Liver (tissue), 9 donors: ENCODE results near the gene LRFN5. TPM values are rescaled to one million over a fixed set of nuclear protein-coding genes. Genes with fewer than 3 reads are reported as not detected.

Experiments
- DNase-seq: peaks from one replicate; pipeline ENCODE4 v3.0.0-alpha.2; 2017; ENCODE audit warnings: low spot score
- H3K27ac ChIP-seq, 2 donors: one replicate each; pipeline ENCODE4 v1.7.0; 2013; ENCODE audit warnings: inconsistent platforms in 2 of 2, low read length in 2 of 2, control low read depth in 1 of 2, low read depth in 1 of 2, mild to moderate bottlenecking in 1 of 2
- H3K27me3 ChIP-seq, 4 donors: one replicate each; pipeline versions ENCODE4 v1.6.1 to v1.7.0; 2013; ENCODE audit warnings: low read length in 3 of 4, inconsistent platforms in 1 of 4, mild to moderate bottlenecking in 1 of 4, moderate library complexity in 1 of 4; ENCODE audit not compliant: control insufficient read depth in 4 of 4, insufficient read depth in 4 of 4
- H3K36me3 ChIP-seq, 4 donors: one replicate each; pipeline versions ENCODE4 v1.6.1 to v1.7.0; 2013; ENCODE audit warnings: low read length in 3 of 4, mild to moderate bottlenecking in 3 of 4, low read depth in 1 of 4, moderate library complexity in 1 of 4; ENCODE audit not compliant: control insufficient read depth in 4 of 4, insufficient read depth in 3 of 4
- H3K4me1 ChIP-seq, 4 donors: one replicate each; pipeline versions ENCODE4 v1.6.1 to v1.7.0; 2013; ENCODE audit warnings: low read length in 3 of 4, mild to moderate bottlenecking in 3 of 4, moderate library complexity in 1 of 4; ENCODE audit not compliant: control insufficient read depth in 4 of 4, insufficient read depth in 4 of 4
- H3K4me3 ChIP-seq, 3 donors: one replicate each; pipeline versions ENCODE4 v1.6.1 to v1.7.0; 2013; ENCODE audit warnings: low read length in 3 of 3, control low read depth in 1 of 3, low read depth in 1 of 3, mild to moderate bottlenecking in 1 of 3
- H3K9ac ChIP-seq, 2 donors: one replicate each; pipeline ENCODE4 v1.7.0; 2013; ENCODE audit warnings: low read length in 2 of 2, mild to moderate bottlenecking in 2 of 2, moderate library complexity in 2 of 2, control low read depth in 1 of 2, low read depth in 1 of 2
- H3K9me3 ChIP-seq, 4 donors: one replicate each; pipeline versions ENCODE4 v1.6.1 to v1.7.0; 2013; ENCODE audit warnings: low read length in 3 of 4; ENCODE audit not compliant: control insufficient read depth in 4 of 4
- ATF3 ChIP-seq: IDR thresholded peaks from 2 replicates; pipeline ENCODE4 v1.6.1; 2016; ENCODE audit warnings: antibody characterized with exemption
- EGR1 ChIP-seq, 2 donors: IDR thresholded peaks; 2 replicates each; pipeline ENCODE4 v1.6.1; 2016 to 2018; ENCODE audit warnings: antibody characterized with exemption in 2 of 2, low read depth in 2 of 2
- FOXA2 ChIP-seq: IDR thresholded peaks from 2 replicates; pipeline ENCODE4 v1.6.1; 2016; ENCODE audit warnings: antibody characterized with exemption
- GABPA ChIP-seq, 2 donors: IDR thresholded peaks in 1 of 2; conservative IDR thresholded peaks in 1 of 2; 2 replicates each; pipeline ENCODE4 v1.6.1; 2016; ENCODE audit warnings: antibody characterized with exemption in 2 of 2, mild to moderate bottlenecking in 1 of 2, moderate library complexity in 1 of 2
- HNF4A ChIP-seq, 2 donors: conservative IDR thresholded peaks; 2 replicates each; pipeline ENCODE4 v1.6.1; 2016; ENCODE audit warnings: antibody characterized with exemption in 2 of 2, mild to moderate bottlenecking in 2 of 2
- HNF4G ChIP-seq: IDR thresholded peaks from 2 replicates; pipeline ENCODE4 v1.6.1; 2016; ENCODE audit warnings: antibody characterized with exemption
- JUND ChIP-seq, 2 donors: IDR thresholded peaks; 2 replicates each; pipeline ENCODE4 v1.6.1; 2016; ENCODE audit warnings: antibody characterized with exemption in 2 of 2
- MAX ChIP-seq: IDR thresholded peaks from 2 replicates; pipeline ENCODE4 v1.6.1; 2016; ENCODE audit warnings: antibody characterized with exemption
- REST ChIP-seq: IDR thresholded peaks from 2 replicates; pipeline ENCODE4 v1.6.1; 2016; ENCODE audit warnings: antibody characterized with exemption, mild to moderate bottlenecking
- RXRA ChIP-seq, 2 donors: IDR thresholded peaks; 2 replicates each; pipeline ENCODE4 v1.6.1; 2017 to 2018; ENCODE audit warnings: antibody characterized with exemption in 2 of 2, mild to moderate bottlenecking in 1 of 2
- SP1 ChIP-seq: IDR thresholded peaks from 2 replicates; pipeline ENCODE4 v1.6.1; 2018; ENCODE audit warnings: antibody characterized with exemption, mild to moderate bottlenecking
- TAF1 ChIP-seq: conservative IDR thresholded peaks from 2 replicates; pipeline ENCODE4 v1.6.1; 2016; ENCODE audit warnings: antibody characterized with exemption, mild to moderate bottlenecking
- ZBTB33 ChIP-seq: IDR thresholded peaks from 2 replicates; pipeline ENCODE4 v1.6.1; 2016; ENCODE audit warnings: antibody characterized with exemption
- WGBS: extraction: QIAGEN DNeasy Blood & Tissue Kit; methylation state at CpG from one replicate; pipeline ENCODE4 v1.1.7; 2013; 5-methylcytosine and 5-hydroxymethylcytosine counted together
- polyA plus RNA-seq, 2 donors: library from polyadenylated mRNA; stranded (reverse) in 1 of 2; unstranded in 1 of 2; fragments of 200-250 nt in 1 of 2; fragments of >200 nt in 1 of 2; fragmentation: Nextera tagmentation in 1 of 2; extraction: Ambion mirVana in 1 of 2; gene quantifications; one replicate each; pipeline versions ENCODE4 v1.2.1 to v1.2.3, GENCODE V29; 2013 to 2015
- total RNA-seq, 2 donors: library from RNA; depleted of rRNA; stranded (reverse); fragments of >200 nt; gene quantifications; one replicate each; pipeline ENCODE4 v1.2.3, GENCODE V29; 2014
- TF ChIP-seq, protein P1 (sequence below): fragments of 150-350 bp; IDR thresholded peaks from 2 replicates; pipeline ENCODE4 v1.5.1; 2017; ENCODE audit warnings: improper control_type of control experiment, low read depth, low read length; ENCODE audit not compliant: missing input control
- donor health status: healthy.
- donor health status: healthy.
- donor health status: healthy.
- donor health status: healthy.
- donor health status: healthy.

Gene LRFN5
- total and polyA plus RNA-seq, 4 donors = 0.07 to 0.23 (median 0.08) TPM; not detected in 1

- no peak for TF ChIP-seq ZBTB33
- TF ChIP-seq FOXA2 = no peak
- no peak for TF ChIP-seq TAF1
- TF ChIP-seq REST = no peak
- no peak for TF ChIP-seq EGR1 (IDR thresholded peaks at IDR 0.05; ENCODE audit: low read depth in 2 of 2)
Observed at GRCh38 chr14:41783403-41783802, 176.7 kb downstream of the LRFN5 start (continued).

DNA sequence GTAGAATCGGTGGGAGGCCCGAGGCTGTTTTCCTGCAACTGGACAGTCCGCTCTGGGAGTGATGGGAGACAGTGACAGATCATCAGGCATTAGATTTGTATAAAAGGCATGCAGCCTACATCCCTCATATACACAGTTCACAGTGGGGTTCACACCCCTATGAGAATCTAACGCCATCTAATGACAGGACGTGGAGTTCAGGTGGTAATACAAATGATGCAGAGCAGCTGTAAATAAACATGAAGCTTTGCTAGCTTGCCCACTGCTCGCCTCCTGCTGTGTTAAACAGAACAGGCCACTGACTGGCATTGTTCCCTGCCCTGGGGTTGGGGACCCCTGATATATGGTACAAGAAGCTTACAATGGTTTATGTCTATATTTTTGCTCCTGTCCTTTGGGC lies 179.0 kb downstream of the LRFN5 start:
- Histone ChIP-seq H3K4me1 (no peaks in the 10 kb centered on the region), H3K27ac (no peak overlapping the region), H3K36me3 (no peaks in the 10 kb centered on the region), H3K9me3 (no peaks in the 10 kb centered on the region), H3K4me3 (no peak overlapping the region), H3K9ac (no peak overlapping the region), H3K27me3 (no peaks in the 10 kb centered on the region)
- 79% methylated on average over 6 of the region's 6 CpGs for WGBS
- DNase-seq = no peak
- TF ChIP-seq SP1 (no peak), ATF3 (no peak), TAF1 (no peak), GABPA (IDR thresholded peaks at IDR 0.05 in 1 of 2, conservative IDR thresholded peaks at IDR 0.05 in 1 of 2) (no peak), FOXA2 (no peak), MAX (no peak), HNF4A (conservative IDR thresholded peaks at IDR 0.05) (no peak), JUND (IDR thresholded peaks at IDR 0.05) (no peak), EGR1 (IDR thresholded peaks at IDR 0.05; ENCODE audit: low read depth in 2 of 2) (no peak), REST (no peak), HNF4G (no peak), ZBTB33 (no peak), RXRA (IDR thresholded peaks at IDR 0.05) (no peak)
- TF ChIP-seq, protein P1, sequence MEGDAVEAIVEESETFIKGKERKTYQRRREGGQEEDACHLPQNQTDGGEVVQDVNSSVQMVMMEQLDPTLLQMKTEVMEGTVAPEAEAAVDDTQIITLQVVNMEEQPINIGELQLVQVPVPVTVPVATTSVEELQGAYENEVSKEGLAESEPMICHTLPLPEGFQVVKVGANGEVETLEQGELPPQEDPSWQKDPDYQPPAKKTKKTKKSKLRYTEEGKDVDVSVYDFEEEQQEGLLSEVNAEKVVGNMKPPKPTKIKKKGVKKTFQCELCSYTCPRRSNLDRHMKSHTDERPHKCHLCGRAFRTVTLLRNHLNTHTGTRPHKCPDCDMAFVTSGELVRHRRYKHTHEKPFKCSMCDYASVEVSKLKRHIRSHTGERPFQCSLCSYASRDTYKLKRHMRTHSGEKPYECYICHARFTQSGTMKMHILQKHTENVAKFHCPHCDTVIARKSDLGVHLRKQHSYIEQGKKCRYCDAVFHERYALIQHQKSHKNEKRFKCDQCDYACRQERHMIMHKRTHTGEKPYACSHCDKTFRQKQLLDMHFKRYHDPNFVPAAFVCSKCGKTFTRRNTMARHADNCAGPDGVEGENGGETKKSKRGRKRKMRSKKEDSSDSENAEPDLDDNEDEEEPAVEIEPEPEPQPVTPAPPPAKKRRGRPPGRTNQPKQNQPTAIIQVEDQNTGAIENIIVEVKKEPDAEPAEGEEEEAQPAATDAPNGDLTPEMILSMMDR = no peak
